K562 (cell line): ENCODE data around the gene FDX2.
"Not testable (repeated sequence)": the region's sequence is repeated elsewhere in the genome, so short reads cannot be mapped to it uniquely, and the experiment has no call there.

Source experiments
- ATF3 ChIP-seq, 2 experiments: fragments of 450-650 bp in 1 of 2; sonication (generic) in 1 of 2; formaldehyde crosslinking in 1 of 2; IDR thresholded peaks in 1 of 2; conservative IDR thresholded peaks in 1 of 2; 2 replicates each; pipeline versions ENCODE4 v1.6.1 to v1.8.1; 2016 to 2023; ENCODE audit warnings: mild to moderate bottlenecking in 2 of 2, moderate library complexity in 2 of 2, inconsistent platforms in 1 of 2, missing genetic modification reagents in 1 of 2
- CTCF ChIP-seq, 3 experiments: IDR thresholded peaks in 2 of 3; conservative IDR thresholded peaks in 1 of 3; 2 replicates each; pipeline ENCODE4 v1.5.1; 2011 to 2012; ENCODE audit warnings: low read length in 3 of 3, mild to moderate bottlenecking in 3 of 3, control low read depth in 2 of 3, improper control_type of control experiment in 1 of 3, inconsistent platforms in 1 of 3, low read depth in 1 of 3, mixed read lengths in 1 of 3, moderate library complexity in 1 of 3; ENCODE audit not compliant: insufficient read depth in 2 of 3
- ETV5 ChIP-seq: sonication (generic); formaldehyde crosslinking; IDR thresholded peaks from 2 replicates; pipeline ENCODE4 v1.4.0; 2020; ENCODE audit warnings: low read depth, mild to moderate bottlenecking, missing genetic modification reagents
- HOMEZ ChIP-seq: fragments of 250-450 bp; sonication (Bioruptor Pico); IDR thresholded peaks from 2 replicates; pipeline ENCODE4 v1.4.0; 2020; ENCODE audit warnings: mild to moderate bottlenecking, moderate library complexity
- HOXB6 ChIP-seq: fragments of 250-450 bp; sonication (Bioruptor Pico); IDR thresholded peaks from 2 replicates; pipeline ENCODE4 v1.5.1; 2022; ENCODE audit warnings: mild to moderate bottlenecking, borderline replicate concordance
- MAZ ChIP-seq, 2 experiments: fragments of 450-650 bp in 1 of 2; sonication (generic) in 1 of 2; formaldehyde crosslinking; IDR thresholded peaks in 1 of 2; conservative IDR thresholded peaks in 1 of 2; 2 replicates each; pipeline versions ENCODE4 v1.4.0 to v1.5.0; 2020; ENCODE audit warnings: mild to moderate bottlenecking in 1 of 2, missing genetic modification reagents in 1 of 2
- MYNN ChIP-seq, 2 experiments: sonication (generic); formaldehyde crosslinking in 1 of 2; IDR thresholded peaks; 2 replicates each; pipeline versions ENCODE4 v1.5.0 to v1.6.1; 2016 to 2020; ENCODE audit warnings: antibody characterized with exemption in 1 of 2, missing genetic modification reagents in 1 of 2
- POLR2AphosphoS5 ChIP-seq: IDR thresholded peaks from 2 replicates; pipeline ENCODE4 v1.6.1; 2011; ENCODE audit warnings: mild to moderate bottlenecking, low read depth, low read length, moderate library complexity; ENCODE audit not compliant: control insufficient read depth, insufficient read depth
- SMC3 ChIP-seq: conservative IDR thresholded peaks from 2 replicates; pipeline ENCODE4 v1.6.1; 2011; ENCODE audit warnings: low read depth, low read length, improper control_type of control experiment; ENCODE audit not compliant: insufficient read depth
- SRSF9 ChIP-seq: fragments of 200-400 bp; formaldehyde crosslinking; IDR thresholded peaks from 2 replicates; pipeline ENCODE4 v1.6.1; 2017; ENCODE audit warnings: low read depth, low read length, borderline replicate concordance
- TRIM24 ChIP-seq, 2 experiments: fragments of 450-650 bp; IDR thresholded peaks; 2 replicates each; pipeline ENCODE4 v1.6.1; 2016
- ZNF79 ChIP-seq: fragments of 250-450 bp; sonication (Bioruptor Pico); IDR thresholded peaks from 2 replicates; pipeline ENCODE4 v1.4.0; 2020; ENCODE audit warnings: low read depth, mild to moderate bottlenecking, moderate library complexity
- ZSCAN29 ChIP-seq: fragments of 450-650 bp; IDR thresholded peaks from 2 replicates; pipeline ENCODE4 v1.6.1; 2017

- TF ChIP-seq HOMEZ (CRISPR knock-in tag); HOXB6; SMC3; ZSCAN29; SRSF9; ATF3 (IDR thresholded peaks at IDR 0.05); ATF3 (CRISPR knock-in tag; conservative IDR thresholded peaks at IDR 0.05); CTCF (IDR thresholded peaks at IDR 0.05 in 2 of 3, conservative IDR thresholded peaks at IDR 0.05 in 1 of 3; ENCODE audit: insufficient read depth in 2 of 3, low read depth in 1 of 3, low read length in 3 of 3); ZNF79 (CRISPR knock-in tag); TRIM24 (IDR thresholded peaks at IDR 0.05); MAZ (CRISPR knock-in tag; conservative IDR thresholded peaks at IDR 0.05 in 1 of 2, IDR thresholded peaks at IDR 0.05 in 1 of 2); POLR2AphosphoS5; ETV5 (CRISPR knock-in tag); MYNN (IDR thresholded peaks at IDR 0.05); MYNN (CRISPR knock-in tag; IDR thresholded peaks at IDR 0.05): not testable (repeated sequence)
Measured at GRCh38 chr19:10282043-10282442, 33.8 kb downstream of the FDX2 start.
